DOHH2 (cell line): ENCODE data around the gene GKAP1.
"Not testable (repeated sequence)": the region's sequence is repeated elsewhere in the genome, so short reads cannot be mapped to it uniquely, and the experiment has no call there.

Source experiments
- H3F3A ChIP-seq: fragments of 200-600 bp; sonication (generic), shearing (Covaris generic); 2 replicates; pipeline ENCODE4 v1.6.0; 2016; ENCODE audit warnings: antibody characterized with exemption, mild to moderate bottlenecking; ENCODE audit not compliant: control insufficient read depth, insufficient read depth
- H3K27ac ChIP-seq: fragments of 200-600 bp; sonication (generic); 2 replicates; pipeline ENCODE4 v1.5.1; 2014; ENCODE audit warnings: low read depth, mild to moderate bottlenecking, low read length, moderate library complexity
- H3K27me3 ChIP-seq: fragments of 200-600 bp; sonication (generic); 2 replicates; pipeline ENCODE4 v1.6.1; 2014; ENCODE audit warnings: mild to moderate bottlenecking, low read length, mixed read lengths; ENCODE audit not compliant: control insufficient read depth
- H3K36me3 ChIP-seq: fragments of 200-600 bp; sonication (generic); 2 replicates; pipeline ENCODE4 v1.6.1; 2014; ENCODE audit warnings: mild to moderate bottlenecking, low read length, moderate library complexity, mixed read lengths; ENCODE audit not compliant: control insufficient read depth
- H3K4me1 ChIP-seq: fragments of 200-600 bp; sonication (generic); 2 replicates; pipeline ENCODE4 v1.6.1; 2014; ENCODE audit warnings: mild to moderate bottlenecking, low read length, mixed read lengths; ENCODE audit not compliant: control insufficient read depth
- H3K4me2 ChIP-seq: fragments of 200-600 bp; sonication (generic); 2 replicates; pipeline ENCODE4 v1.6.0; 2014; ENCODE audit warnings: mild to moderate bottlenecking, low read length, moderate library complexity
- H3K4me3 ChIP-seq: fragments of 200-600 bp; sonication (generic); 2 replicates; pipeline ENCODE4 v1.5.1; 2014; ENCODE audit warnings: mild to moderate bottlenecking, low read length, mixed read lengths
- H3K79me2 ChIP-seq: fragments of 200-600 bp; sonication (generic); 2 replicates; pipeline ENCODE4 v1.6.1; 2014; ENCODE audit warnings: mild to moderate bottlenecking, low read length, mixed read lengths; ENCODE audit not compliant: control insufficient read depth
- H3K9me2 ChIP-seq: fragments of 200-600 bp; sonication (generic); replicated peaks from 2 replicates; pipeline ENCODE4 v1.6.1; 2014; ENCODE audit warnings: mild to moderate bottlenecking, low read length, mixed read lengths; ENCODE audit not compliant: control insufficient read depth
- H3K9me3 ChIP-seq: fragments of 200-600 bp; sonication (generic); 2 replicates; pipeline ENCODE4 v1.6.1; 2014; ENCODE audit warnings: antibody characterized with exemption, low read length, mixed read lengths; ENCODE audit not compliant: control insufficient read depth, insufficient read depth
- H4K20me1 ChIP-seq: fragments of 200-600 bp; sonication (generic); 2 replicates; pipeline ENCODE4 v1.6.0; 2014; ENCODE audit warnings: low read depth, mild to moderate bottlenecking, antibody characterized with exemption, low read length, moderate library complexity; ENCODE audit not compliant: control insufficient read depth, insufficient read depth
- EZH2phosphoT487 ChIP-seq: fragments of 200-600 bp; sonication (generic); IDR thresholded peaks from 2 replicates; pipeline ENCODE4 v1.6.1; 2017; ENCODE audit warnings: borderline replicate concordance, mild to moderate bottlenecking, antibody characterized with exemption, low read length, moderate library complexity, mixed read lengths
- TF ChIP-seq, protein P1 (sequence below): fragments of 200-600 bp; sonication (generic); IDR thresholded peaks from one replicate; pipeline ENCODE4 v1.5.1; 2014; ENCODE audit warnings: antibody characterized with exemption, mild to moderate bottlenecking, low read depth, low read length; ENCODE audit not compliant: poor library complexity, severe bottlenecking

GKAP1 gene

DNA sequence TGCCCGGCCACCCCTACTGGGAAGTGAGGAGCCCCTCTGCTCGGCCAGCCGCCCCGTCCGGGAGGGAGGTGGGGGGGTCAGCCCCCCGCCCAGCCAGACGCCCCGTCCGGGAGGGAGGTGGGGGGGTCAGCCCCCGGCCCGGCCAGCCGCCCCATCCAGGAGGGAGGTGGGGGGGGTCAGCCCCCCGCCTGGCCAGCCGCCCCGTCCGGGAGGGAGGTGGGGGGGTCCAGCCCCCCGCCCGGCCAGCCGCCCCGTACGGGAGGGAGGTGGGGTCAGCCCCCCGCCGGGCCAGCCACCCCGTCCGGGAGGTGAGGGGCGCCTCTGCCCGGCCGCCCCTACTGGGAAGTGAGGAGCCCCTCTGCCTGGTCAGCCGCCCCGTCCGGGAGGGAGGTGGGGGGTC, 13.1 kb downstream of the GKAP1 start:
- H3K36me3 ChIP-seq = not testable (repeated sequence)

DNA sequence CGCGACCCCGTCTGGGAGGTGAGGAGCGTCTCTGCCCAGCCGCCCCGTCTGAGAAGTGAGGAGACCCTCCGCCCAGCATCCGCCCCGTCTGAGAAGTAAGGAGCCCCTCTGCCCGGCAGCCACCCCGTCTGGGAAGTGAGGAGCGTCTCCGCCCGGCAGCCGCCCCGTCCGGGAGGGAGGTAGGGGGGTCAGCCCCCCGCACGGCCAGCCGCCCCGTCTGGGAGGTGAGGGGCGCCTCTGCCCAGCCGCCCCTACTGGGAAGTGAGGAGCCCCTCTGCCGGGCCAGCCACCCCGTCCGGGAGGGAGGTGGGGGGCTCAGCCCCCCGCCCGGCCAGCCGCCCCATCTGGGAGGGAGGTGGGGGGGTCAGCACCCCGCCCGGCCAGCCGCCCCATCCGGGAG, 13.6 kb downstream of the GKAP1 start:
- H3K4me1 ChIP-seq, H3F3A ChIP-seq, H3K36me3 ChIP-seq, H3K4me2 ChIP-seq, H3K27ac ChIP-seq, H3K9me3 ChIP-seq, H4K20me1 ChIP-seq, H3K9me2 ChIP-seq, H3K27me3 ChIP-seq, H3K4me3 ChIP-seq, H3K79me2 ChIP-seq: not testable (repeated sequence)

More for the DNA sequence above, 13.1 kb downstream of the GKAP1 start:
- not testable (repeated sequence) for H3K9me3 ChIP-seq, H3F3A ChIP-seq, H3K79me2 ChIP-seq, H3K27ac ChIP-seq, H3K4me3 ChIP-seq, H3K9me2 ChIP-seq, H3K27me3 ChIP-seq, H3K4me2 ChIP-seq, H4K20me1 ChIP-seq, H3K4me1 ChIP-seq

DNA sequence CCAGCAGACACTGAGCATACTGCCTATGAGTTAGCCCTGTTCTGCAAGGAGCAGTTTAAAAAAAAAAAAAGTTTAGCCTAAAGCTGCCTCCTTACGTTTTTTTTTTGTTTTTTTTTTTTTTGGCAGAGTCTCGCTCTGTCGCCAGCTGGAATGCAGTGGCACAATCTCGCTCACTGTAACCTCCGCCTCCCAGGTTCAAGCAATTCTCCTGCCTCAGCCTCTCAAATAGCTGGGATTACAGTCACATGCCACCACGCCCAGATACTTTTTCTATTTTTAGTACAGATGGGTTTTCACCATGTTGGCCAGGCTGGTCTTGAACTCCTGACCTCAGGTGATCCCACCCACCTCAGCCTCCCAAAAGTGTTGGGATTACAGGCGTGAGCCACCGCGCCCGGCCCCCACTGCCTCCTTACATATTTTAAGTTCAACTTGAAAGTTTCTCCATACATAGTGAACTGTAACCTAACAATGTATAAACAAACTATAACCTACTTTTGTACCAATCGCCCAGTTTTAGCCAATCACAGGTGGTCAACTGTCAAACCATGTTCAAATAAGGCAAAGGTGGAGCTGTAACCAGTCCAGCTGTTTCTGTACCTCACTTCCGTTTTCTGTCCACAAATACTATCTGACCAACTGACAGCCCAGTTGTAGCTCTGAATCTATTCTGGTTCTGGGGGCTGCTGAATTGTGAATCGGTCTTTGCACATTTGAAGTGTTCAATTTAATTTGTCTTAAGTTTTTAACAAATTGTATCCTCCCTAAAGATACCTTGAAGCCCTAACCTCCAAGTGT, 17.1 kb downstream of the GKAP1 start:
- H3K27ac ChIP-seq = no peak overlapping the region
- H3K9me3 ChIP-seq = no peaks in the 10 kb centered on the region
- H3K4me1 ChIP-seq = 0 out of 2 replicates have a peak, but pooled peaks cover 3% of the 10 kb centered on the region
- H3K79me2 ChIP-seq = no peaks in the 10 kb centered on the region
- H3K4me3 ChIP-seq = no peak overlapping the region
- no peaks in the 10 kb centered on the region for H3K9me2 ChIP-seq
- no peak overlapping the region for H3K4me2 ChIP-seq
- H3K27me3 ChIP-seq = no peaks in the 10 kb centered on the region
- TF ChIP-seq, protein P1, sequence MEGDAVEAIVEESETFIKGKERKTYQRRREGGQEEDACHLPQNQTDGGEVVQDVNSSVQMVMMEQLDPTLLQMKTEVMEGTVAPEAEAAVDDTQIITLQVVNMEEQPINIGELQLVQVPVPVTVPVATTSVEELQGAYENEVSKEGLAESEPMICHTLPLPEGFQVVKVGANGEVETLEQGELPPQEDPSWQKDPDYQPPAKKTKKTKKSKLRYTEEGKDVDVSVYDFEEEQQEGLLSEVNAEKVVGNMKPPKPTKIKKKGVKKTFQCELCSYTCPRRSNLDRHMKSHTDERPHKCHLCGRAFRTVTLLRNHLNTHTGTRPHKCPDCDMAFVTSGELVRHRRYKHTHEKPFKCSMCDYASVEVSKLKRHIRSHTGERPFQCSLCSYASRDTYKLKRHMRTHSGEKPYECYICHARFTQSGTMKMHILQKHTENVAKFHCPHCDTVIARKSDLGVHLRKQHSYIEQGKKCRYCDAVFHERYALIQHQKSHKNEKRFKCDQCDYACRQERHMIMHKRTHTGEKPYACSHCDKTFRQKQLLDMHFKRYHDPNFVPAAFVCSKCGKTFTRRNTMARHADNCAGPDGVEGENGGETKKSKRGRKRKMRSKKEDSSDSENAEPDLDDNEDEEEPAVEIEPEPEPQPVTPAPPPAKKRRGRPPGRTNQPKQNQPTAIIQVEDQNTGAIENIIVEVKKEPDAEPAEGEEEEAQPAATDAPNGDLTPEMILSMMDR = no peak
- no peak for TF ChIP-seq EZH2phosphoT487
- no peaks in the 10 kb centered on the region for H4K20me1 ChIP-seq
- H3F3A ChIP-seq = no peaks in the 10 kb centered on the region
- peaks cover 11% of the 10 kb centered on the region for H3K36me3 ChIP-seq

DNA sequence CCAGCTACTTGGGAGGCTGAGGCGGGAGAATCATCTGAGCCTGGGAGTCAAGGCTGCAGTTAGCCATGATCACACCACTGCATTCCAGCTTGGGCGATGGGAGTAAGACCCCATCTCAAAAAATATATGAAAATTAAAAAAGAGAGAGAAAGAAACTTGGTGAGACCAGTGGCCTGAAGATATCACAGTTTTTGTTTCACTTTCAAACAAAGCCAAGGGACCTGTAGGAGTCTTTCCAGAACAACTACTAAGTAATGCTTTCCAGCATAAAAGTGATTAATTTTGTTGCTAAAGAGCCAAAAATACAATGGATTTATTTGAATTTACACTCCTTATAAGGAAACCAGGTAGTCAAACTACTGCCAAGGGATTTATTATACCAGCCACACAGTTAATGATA, 23.5 kb downstream of the GKAP1 start:
- Histone ChIP-seq H4K20me1 (no peaks in the 10 kb centered on the region), H3K9me3 (no peaks in the 10 kb centered on the region), H3K9me2 (no peaks in the 10 kb centered on the region), H3K4me2 (no peak overlapping the region), H3K4me3 (no peak overlapping the region), H3K4me1 (no peaks in the 10 kb centered on the region), H3K27ac (no peak overlapping the region), H3F3A (no peaks in the 10 kb centered on the region; the same call in 1 of the 2 replicates), H3K79me2 (no peaks in the 10 kb centered on the region), H3K27me3 (no peaks in the 10 kb centered on the region), H3K36me3 (peaks cover 11% of the 10 kb centered on the region)
- TF ChIP-seq EZH2phosphoT487 = no peak
- TF ChIP-seq, protein P1 = no peak
